DND-41 (cell line): ENCODE results near the gene NLRP6.

Experiments used
- CTCF ChIP-seq: IDR thresholded peaks from 2 replicates; pipeline ENCODE4 v1.5.1; 2012; ENCODE audit warnings: borderline replicate concordance, low read length, moderate library complexity, mild to moderate bottlenecking; ENCODE audit not compliant: poor library complexity, severe bottlenecking; ENCODE audit errors: extremely low read depth
- EZH2 ChIP-seq: IDR thresholded peaks from 3 replicates; pipeline ENCODE4 v1.6.1; 2012; ENCODE audit warnings: borderline replicate concordance, low read depth, mild to moderate bottlenecking, moderate library complexity, low read length, inconsistent platforms; ENCODE audit not compliant: severe bottlenecking

- no peak for TF ChIP-seq CTCF
- no peak for TF ChIP-seq EZH2
Observed at GRCh38 chr11:329886-330253, 51.7 kb downstream of the NLRP6 start.
